Measurements from ENCODE around the gene TRPC4. TPM values are rescaled to one million over a fixed set of nuclear protein-coding genes. Genes with fewer than 3 reads are reported as not detected.

TRPC4 gene
- polyA plus RNA-seq (2011; rRNA removed): 6.2 and 10.1 TPM in 2 replicates
- polyA minus RNA-seq (2011; rRNA and poly(A)+ RNA removed): 11.1 and 13.1 TPM in 2 replicates

- CTCF ChIA-PET: interaction anchor here (0.5 to 2.3 kb wide), 20 partner anchors 10 to 479 kb away, joined by 3 to 24 read pairs (median 3); no protein-coding TSS in a partner anchor
- no peaks in the 10 kb centered on the region for H3K36me3 ChIP-seq (ENCODE audit: control insufficient read depth, insufficient read depth, low read length)
- H3K4me3 ChIP-seq (ENCODE audit: low read depth, low read length): peak within 1 kb of the TSS; percentile 75
- TF ChIP-seq CTCF (IDR thresholded peaks at IDR 0.05; ENCODE audit: insufficient read depth, low read depth, low read length): peak; percentile 66
- DNase-seq (ENCODE audit: low read depth): no peak
- POLR2A ChIA-PET: interaction anchor here (0.8 kb wide), 1 partner anchor 222 kb away, joined by 6 read pairs; no protein-coding TSS in a partner anchor
- no peaks in the 10 kb centered on the region for H3K27me3 ChIP-seq (ENCODE audit: control insufficient read depth, insufficient read depth, low read length)
These were observed at the start of gene TRPC4 for GRCh38 chr13:37869756-37870488. Gene TRPC4 (minus strand): TSS chr13:37869772. CDS start chr13:37783333, 86,439 bp downstream.

- no peaks in the 10 kb centered on the region for H3K36me3 ChIP-seq (ENCODE audit: control insufficient read depth, insufficient read depth, low read length)
- POLR2A ChIA-PET: no interaction called here
- CTCF ChIA-PET: no interaction called here
These were observed 49.2 kb upstream of the TRPC4 start for GRCh38 chr13:37918751-37919150.

GRCh38 chr13:37918116-37918714 is 48.6 kb upstream of the TRPC4 start:
- no peaks in the 10 kb centered on the region for H3K36me3 ChIP-seq (ENCODE audit: control insufficient read depth, insufficient read depth, low read length)
- no peak overlapping the region for H3K4me3 ChIP-seq (ENCODE audit: low read depth, low read length)
- CTCF ChIA-PET: no interaction called here
- no peak for DNase-seq (ENCODE audit: low read depth)
- POLR2A ChIA-PET: no interaction called here
- H3K27me3 ChIP-seq (ENCODE audit: control insufficient read depth, insufficient read depth, low read length): no peaks in the 10 kb centered on the region
- TF ChIP-seq CTCF (IDR thresholded peaks at IDR 0.05; ENCODE audit: insufficient read depth, low read depth, low read length): no peak

More at GRCh38 chr13:37918751-37919150, 49.2 kb upstream of the TRPC4 start:
- no peaks in the 10 kb centered on the region for H3K27me3 ChIP-seq (ENCODE audit: control insufficient read depth, insufficient read depth, low read length)
- H3K4me3 ChIP-seq (ENCODE audit: low read depth, low read length): no peak overlapping the region
- no peak for DNase-seq (ENCODE audit: low read depth)
- TF ChIP-seq CTCF (IDR thresholded peaks at IDR 0.05; ENCODE audit: insufficient read depth, low read depth, low read length): no peak

- Histone ChIP-seq H3K4me3 (ENCODE audit: low read depth, low read length) (no peak overlapping the region), H3K36me3 (ENCODE audit: control insufficient read depth, insufficient read depth, low read length) (no peaks in the 10 kb centered on the region), H3K27me3 (ENCODE audit: control insufficient read depth, insufficient read depth, low read length) (no peaks in the 10 kb centered on the region)
- CTCF ChIA-PET: interaction anchor here (1.3 kb wide), 1 partner anchor 16 kb away, joined by 3 read pairs; no protein-coding TSS in a partner anchor
- no peak for TF ChIP-seq CTCF (IDR thresholded peaks at IDR 0.05; ENCODE audit: insufficient read depth, low read depth, low read length)
- DNase-seq (ENCODE audit: low read depth): no peak
- POLR2A ChIA-PET: no interaction called here
These were observed 45.3 kb upstream of the TRPC4 start for GRCh38 chr13:37914781-37915391.

GRCh38 chr13:37910790-37911189 is 41.2 kb upstream of the TRPC4 start:
- Histone ChIP-seq H3K4me3 (ENCODE audit: low read depth, low read length) (no peak overlapping the region), H3K27me3 (ENCODE audit: control insufficient read depth, insufficient read depth, low read length) (no peaks in the 10 kb centered on the region), H3K36me3 (ENCODE audit: control insufficient read depth, insufficient read depth, low read length) (no peaks in the 10 kb centered on the region)
- no peak for TF ChIP-seq CTCF (IDR thresholded peaks at IDR 0.05; ENCODE audit: insufficient read depth, low read depth, low read length)
- DNase-seq (ENCODE audit: low read depth): no peak
- ChIA-PET CTCF (no interaction called here), POLR2A (no interaction called here)

Measured in BJ (cell line).